ENCODE measurements around the gene CAMTA1. TPM values are rescaled to one million over a fixed set of nuclear protein-coding genes. Genes with fewer than 3 reads are reported as not detected.

Gene CAMTA1
- polyA plus RNA-seq, 1 of the 3 experiments (the other 2 are of a cell fraction) = 63.1 TPM

GRCh38 chr1:6915999-6916565 is 130.8 kb downstream of the CAMTA1 start:
- Histone ChIP-seq H3K27me3 (ENCODE audit: insufficient read depth) (no peaks in the 10 kb centered on the region), H3K79me2 (ENCODE audit: insufficient read depth) (no peaks in the 10 kb centered on the region), H3K9ac (no peak overlapping the region), H3K9me3 (no peaks in the 10 kb centered on the region), H3K36me3 (replicated peaks in 1 of 2; ENCODE audit: control insufficient read depth in 1 of 2, insufficient read depth in 2 of 2, low read length in 1 of 2) (no peaks in the 10 kb centered on the region), H4K20me1 (ENCODE audit: insufficient read depth) (no peaks in the 10 kb centered on the region), H3K4me3 (ENCODE audit: low read depth in 2 of 2, low read length in 1 of 2) (no peak overlapping the region), H3K4me2 (no peak overlapping the region), H3F3A (replicated peaks; ENCODE audit: insufficient read depth) (no peaks in the 10 kb centered on the region), H3K4me1 (ENCODE audit: control insufficient read depth in 1 of 2, insufficient read depth in 2 of 2, low read depth in 1 of 2, low read length in 1 of 2) (peaks cover 0 to 2% of the 10 kb centered on the region in 2 experiments; a peak in 1 of 4 replicates), H3K9me2 (no peaks in the 10 kb centered on the region), H3K27ac (ENCODE audit: low read depth in 2 of 2, low read length in 1 of 2) (no peak overlapping the region), H2AFZ (ENCODE audit: low read depth) (no peak overlapping the region)
- ChIA-PET POLR2A (no interaction called here), CTCF (interaction anchor here (1.6 kb wide), 1 partner anchor 154 kb away, joined by 6 read pairs; no protein-coding TSS in a partner anchor)
- DNase-seq = no peak
- no peak for TF ChIP-seq RAD21 (IDR thresholded peaks at IDR 0.05; ENCODE audit: low read length)
- TF ChIP-seq EP300 (IDR thresholded peaks at IDR 0.05; ENCODE audit: borderline replicate concordance in 1 of 2, low read depth in 1 of 2, low read length in 1 of 2) = no peak
- TF ChIP-seq SMC3 (IDR thresholded peaks at IDR 0.05; ENCODE audit: low read depth, low read length) = no peak
- TF ChIP-seq, protein P1, sequence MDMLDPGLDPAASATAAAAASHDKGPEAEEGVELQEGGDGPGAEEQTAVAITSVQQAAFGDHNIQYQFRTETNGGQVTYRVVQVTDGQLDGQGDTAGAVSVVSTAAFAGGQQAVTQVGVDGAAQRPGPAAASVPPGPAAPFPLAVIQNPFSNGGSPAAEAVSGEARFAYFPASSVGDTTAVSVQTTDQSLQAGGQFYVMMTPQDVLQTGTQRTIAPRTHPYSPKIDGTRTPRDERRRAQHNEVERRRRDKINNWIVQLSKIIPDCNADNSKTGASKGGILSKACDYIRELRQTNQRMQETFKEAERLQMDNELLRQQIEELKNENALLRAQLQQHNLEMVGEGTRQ (IDR thresholded peaks at IDR 0.05; ENCODE audit: borderline replicate concordance, low read depth, low read length) = no peak
- no peak for TF ChIP-seq TAF1 (IDR thresholded peaks at IDR 0.05; ENCODE audit: borderline replicate concordance, low read depth, low read length)
- no peak for TF ChIP-seq NRF1 (IDR thresholded peaks at IDR 0.05; ENCODE audit: low read depth, low read length)
- TF ChIP-seq RFX5 (IDR thresholded peaks at IDR 0.05; ENCODE audit: low read length) = no peak
- TF ChIP-seq JUND (IDR thresholded peaks at IDR 0.05) = no peak
- TF ChIP-seq PBX3 (IDR thresholded peaks at IDR 0.05) = no peak
- TF ChIP-seq GATA2 (CRISPR knock-in tag; IDR thresholded peaks at IDR 0.05) = no peak
- no peak for TF ChIP-seq SIN3A (IDR thresholded peaks at IDR 0.05; ENCODE audit: borderline replicate concordance, low read depth, low read length)
- TF ChIP-seq, protein P2, sequence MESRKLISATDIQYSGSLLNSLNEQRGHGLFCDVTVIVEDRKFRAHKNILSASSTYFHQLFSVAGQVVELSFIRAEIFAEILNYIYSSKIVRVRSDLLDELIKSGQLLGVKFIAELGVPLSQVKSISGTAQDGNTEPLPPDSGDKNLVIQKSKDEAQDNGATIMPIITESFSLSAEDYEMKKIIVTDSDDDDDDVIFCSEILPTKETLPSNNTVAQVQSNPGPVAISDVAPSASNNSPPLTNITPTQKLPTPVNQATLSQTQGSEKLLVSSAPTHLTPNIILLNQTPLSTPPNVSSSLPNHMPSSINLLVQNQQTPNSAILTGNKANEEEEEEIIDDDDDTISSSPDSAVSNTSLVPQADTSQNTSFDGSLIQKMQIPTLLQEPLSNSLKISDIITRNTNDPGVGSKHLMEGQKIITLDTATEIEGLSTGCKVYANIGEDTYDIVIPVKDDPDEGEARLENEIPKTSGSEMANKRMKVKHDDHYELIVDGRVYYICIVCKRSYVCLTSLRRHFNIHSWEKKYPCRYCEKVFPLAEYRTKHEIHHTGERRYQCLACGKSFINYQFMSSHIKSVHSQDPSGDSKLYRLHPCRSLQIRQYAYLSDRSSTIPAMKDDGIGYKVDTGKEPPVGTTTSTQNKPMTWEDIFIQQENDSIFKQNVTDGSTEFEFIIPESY (IDR thresholded peaks at IDR 0.05; ENCODE audit: borderline replicate concordance, low read depth) = no peak
- no peak for TF ChIP-seq FOXJ3 (CRISPR knock-in tag; IDR thresholded peaks at IDR 0.05)
- WGBS (ENCODE audit: low lambda C conversion rate) = 89% methylated on average over 3 of the region's 17 CpGs

DNA sequence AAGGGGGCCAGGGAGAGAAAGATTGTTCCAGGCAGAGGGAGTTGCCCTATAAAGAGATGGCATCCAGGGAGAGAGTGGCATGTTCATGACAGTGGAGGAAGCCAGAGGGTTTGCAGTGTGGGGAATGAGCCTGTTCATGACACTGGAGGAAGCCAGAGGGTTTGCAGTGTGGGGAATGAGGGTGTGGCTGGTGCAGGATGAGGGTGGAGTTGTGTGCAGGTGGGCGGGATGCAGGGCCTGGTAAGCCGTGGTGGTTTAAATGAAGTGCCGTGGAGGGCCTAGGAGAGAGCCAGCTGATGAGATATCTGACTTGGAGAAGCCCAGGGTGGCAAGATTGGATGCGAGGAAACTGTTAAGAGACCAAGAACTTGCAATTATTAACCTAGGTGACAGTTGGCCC is 131.8 kb downstream of the CAMTA1 start:
- H3F3A ChIP-seq (replicated peaks; ENCODE audit: insufficient read depth) = no peaks in the 10 kb centered on the region
- no peaks in the 10 kb centered on the region for H3K9me3 ChIP-seq
- H4K20me1 ChIP-seq (ENCODE audit: insufficient read depth) = no peaks in the 10 kb centered on the region
- H2AFZ ChIP-seq (ENCODE audit: low read depth) = no peak overlapping the region
- TF ChIP-seq SIN3A (IDR thresholded peaks at IDR 0.05; ENCODE audit: borderline replicate concordance, low read depth, low read length) (no peak), TCF12 (IDR thresholded peaks at IDR 0.05) (no peak), TEAD4 (IDR thresholded peaks at IDR 0.05; ENCODE audit: borderline replicate concordance, insufficient read depth) (no peak)
- ChIA-PET POLR2A (no interaction called here), CTCF (interaction anchor here (1.6 kb wide), 1 partner anchor 153 kb away, joined by 6 read pairs; no protein-coding TSS in a partner anchor)
- H3K4me3 ChIP-seq (ENCODE audit: low read depth in 2 of 2, low read length in 1 of 2) = no peak overlapping the region
- no peaks in the 10 kb centered on the region for H3K79me2 ChIP-seq (ENCODE audit: insufficient read depth)
- no peaks in the 10 kb centered on the region for H3K27me3 ChIP-seq (ENCODE audit: insufficient read depth)
- peaks cover 0 to under 1% of the 10 kb centered on the region in 2 experiments; a peak in 1 of 4 replicates for H3K4me1 ChIP-seq (ENCODE audit: control insufficient read depth in 1 of 2, insufficient read depth in 2 of 2, low read depth in 1 of 2, low read length in 1 of 2)
- H3K9me2 ChIP-seq = no peaks in the 10 kb centered on the region
- H3K9ac ChIP-seq = no peak overlapping the region
- no peaks in the 10 kb centered on the region for H3K36me3 ChIP-seq (replicated peaks in 1 of 2; ENCODE audit: control insufficient read depth in 1 of 2, insufficient read depth in 2 of 2, low read length in 1 of 2)
- no peak for DNase-seq
- H3K4me2 ChIP-seq = no peak overlapping the region
- 79% methylated on average over 4 of the region's 4 CpGs for WGBS (ENCODE audit: low lambda C conversion rate)
- no peak overlapping the region for H3K27ac ChIP-seq (ENCODE audit: low read depth in 2 of 2, low read length in 1 of 2)
